Hepatocyte (in vitro differentiated cells): ENCODE data around the gene ARFGAP1. TPM values are rescaled to one million over a fixed set of nuclear protein-coding genes. Genes with fewer than 3 reads are reported as not detected.

ENCODE experiments used
- DNase-seq: peaks from one replicate; pipeline ENCODE4 v3.0.0-alpha.2; 2016; ENCODE audit warnings: low spot score
- H2AFZ ChIP-seq: fragments of 200-600 bp; sonication (generic); 2 replicates; pipeline ENCODE4 v1.6.0; 2016; ENCODE audit warnings: antibody characterized with exemption, mild to moderate bottlenecking
- H3K27ac ChIP-seq: fragments of 200-600 bp; sonication (generic); 2 replicates; pipeline ENCODE4 v1.5.1; 2016; ENCODE audit warnings: mild to moderate bottlenecking
- H3K27me3 ChIP-seq: fragments of 200-600 bp; sonication (generic); 2 replicates; pipeline ENCODE4 v1.6.1; 2016
- H3K36me3 ChIP-seq: fragments of 200-600 bp; sonication (generic); replicated peaks from 2 replicates; pipeline ENCODE4 v1.5.1; 2016; ENCODE audit warnings: low read depth; ENCODE audit not compliant: insufficient read depth
- H3K4me1 ChIP-seq: fragments of 200-600 bp; sonication (generic); 2 replicates; pipeline ENCODE4 v1.5.1; 2016; ENCODE audit warnings: mild to moderate bottlenecking, moderate library complexity; ENCODE audit not compliant: insufficient read depth
- H3K4me2 ChIP-seq: fragments of 200-600 bp; sonication (generic); 2 replicates; pipeline ENCODE4 v1.6.0; 2016
- H3K4me3 ChIP-seq: fragments of 200-600 bp; sonication (generic); 2 replicates; pipeline ENCODE4 v1.5.1; 2016; ENCODE audit warnings: mild to moderate bottlenecking
- H3K79me2 ChIP-seq: fragments of 200-600 bp; sonication (generic); 2 replicates; pipeline ENCODE4 v1.6.0; 2017; ENCODE audit warnings: mild to moderate bottlenecking
- H3K9me2 ChIP-seq: fragments of 200-600 bp; sonication (generic); replicated peaks from 2 replicates; pipeline ENCODE4 v1.6.0; 2017; ENCODE audit warnings: mild to moderate bottlenecking; ENCODE audit not compliant: insufficient read depth
- H3K9me3 ChIP-seq: fragments of 200-600 bp; sonication (generic); 2 replicates; pipeline ENCODE4 v1.5.1; 2016; ENCODE audit warnings: low read depth, mild to moderate bottlenecking
- H4K20me1 ChIP-seq: fragments of 200-600 bp; sonication (generic); 2 replicates; pipeline ENCODE4 v1.6.0; 2016; ENCODE audit warnings: mild to moderate bottlenecking; ENCODE audit not compliant: insufficient read depth, poor library complexity, severe bottlenecking
- EZH2 ChIP-seq: fragments of 200-600 bp; sonication (generic); IDR thresholded peaks from 2 replicates; pipeline ENCODE4 v1.6.1; 2016; ENCODE audit warnings: antibody characterized with exemption, mild to moderate bottlenecking, borderline replicate concordance
- EZH2phosphoT487 ChIP-seq: fragments of 200-600 bp; sonication (generic); IDR thresholded peaks from one replicate; pipeline ENCODE4 v1.6.1; 2018; ENCODE audit warnings: antibody characterized with exemption, mild to moderate bottlenecking, low read depth, moderate library complexity; ENCODE audit not compliant: unreplicated experiment, severe bottlenecking
- WGBS: methylation state at CpG from one replicate; pipeline ENCODE4 v1.1.6; 2016; ENCODE audit warnings: low lambda C conversion rate; ENCODE audit errors: missing lambda C conversion rate; 5-methylcytosine and 5-hydroxymethylcytosine counted together
- polyA plus RNA-seq: library from polyadenylated mRNA; unstranded; fragments of >200 nt; fragmentation: Nextera tagmentation; extraction: Ambion mirVana; gene quantifications from 2 replicates; pipeline ENCODE4 v1.2.1, GENCODE V29; 2016
- total RNA-seq: library from RNA; depleted of rRNA; stranded (reverse); fragments of >200 nt; gene quantifications from 2 replicates; pipeline ENCODE4 v1.2.3, GENCODE V29; 2014
- TF ChIP-seq, protein P1 (sequence below): fragments of 200-600 bp; sonication (generic); IDR thresholded peaks from 2 replicates; pipeline ENCODE4 v1.5.1; 2016; ENCODE audit warnings: antibody characterized with exemption, mild to moderate bottlenecking; ENCODE audit not compliant: poor library complexity

ARFGAP1 gene
- total and polyA plus RNA-seq, 2 experiments from 2014 or later = 78.2 to 99.0 TPM

GRCh38 chr20:63306673-63307537 lies 34.3 kb downstream of the ARFGAP1 start:
- Histone ChIP-seq H3K4me3 (no peak overlapping the region), H4K20me1 (no peaks in the 10 kb centered on the region), H3K27ac (no peak overlapping the region), H3K9me3 (no peaks in the 10 kb centered on the region), H2AFZ (no peak overlapping the region), H3K79me2 (no peaks in the 10 kb centered on the region), H3K4me2 (no peak overlapping the region), H3K27me3 (no peaks in the 10 kb centered on the region), H3K9me2 (no peaks in the 10 kb centered on the region), H3K36me3 (no peaks in the 10 kb centered on the region), H3K4me1 (no peaks in the 10 kb centered on the region)
- TF ChIP-seq EZH2 = no peak
- no peak for TF ChIP-seq EZH2phosphoT487
- TF ChIP-seq, protein P1, sequence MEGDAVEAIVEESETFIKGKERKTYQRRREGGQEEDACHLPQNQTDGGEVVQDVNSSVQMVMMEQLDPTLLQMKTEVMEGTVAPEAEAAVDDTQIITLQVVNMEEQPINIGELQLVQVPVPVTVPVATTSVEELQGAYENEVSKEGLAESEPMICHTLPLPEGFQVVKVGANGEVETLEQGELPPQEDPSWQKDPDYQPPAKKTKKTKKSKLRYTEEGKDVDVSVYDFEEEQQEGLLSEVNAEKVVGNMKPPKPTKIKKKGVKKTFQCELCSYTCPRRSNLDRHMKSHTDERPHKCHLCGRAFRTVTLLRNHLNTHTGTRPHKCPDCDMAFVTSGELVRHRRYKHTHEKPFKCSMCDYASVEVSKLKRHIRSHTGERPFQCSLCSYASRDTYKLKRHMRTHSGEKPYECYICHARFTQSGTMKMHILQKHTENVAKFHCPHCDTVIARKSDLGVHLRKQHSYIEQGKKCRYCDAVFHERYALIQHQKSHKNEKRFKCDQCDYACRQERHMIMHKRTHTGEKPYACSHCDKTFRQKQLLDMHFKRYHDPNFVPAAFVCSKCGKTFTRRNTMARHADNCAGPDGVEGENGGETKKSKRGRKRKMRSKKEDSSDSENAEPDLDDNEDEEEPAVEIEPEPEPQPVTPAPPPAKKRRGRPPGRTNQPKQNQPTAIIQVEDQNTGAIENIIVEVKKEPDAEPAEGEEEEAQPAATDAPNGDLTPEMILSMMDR = no peak
- DNase-seq = no peak
- WGBS = 92% methylated on average over 33 of the region's 35 CpGs

GRCh38 chr20:63307538-63308217 lies 35.1 kb downstream of the ARFGAP1 start:
- Histone ChIP-seq H3K4me2 (no peak overlapping the region), H2AFZ (no peak overlapping the region), H3K9me3 (no peaks in the 10 kb centered on the region), H3K27me3 (no peaks in the 10 kb centered on the region), H3K79me2 (no peaks in the 10 kb centered on the region), H3K36me3 (no peaks in the 10 kb centered on the region), H3K9me2 (no peaks in the 10 kb centered on the region), H4K20me1 (no peaks in the 10 kb centered on the region), H3K4me3 (no peak overlapping the region), H3K27ac (no peak overlapping the region), H3K4me1 (no peaks in the 10 kb centered on the region)
- TF ChIP-seq EZH2 = no peak
- TF ChIP-seq, protein P1 = no peak
- no peak for TF ChIP-seq EZH2phosphoT487
- 85% methylated on average over 22 of the region's 23 CpGs for WGBS
- DNase-seq = no peak

DNA sequence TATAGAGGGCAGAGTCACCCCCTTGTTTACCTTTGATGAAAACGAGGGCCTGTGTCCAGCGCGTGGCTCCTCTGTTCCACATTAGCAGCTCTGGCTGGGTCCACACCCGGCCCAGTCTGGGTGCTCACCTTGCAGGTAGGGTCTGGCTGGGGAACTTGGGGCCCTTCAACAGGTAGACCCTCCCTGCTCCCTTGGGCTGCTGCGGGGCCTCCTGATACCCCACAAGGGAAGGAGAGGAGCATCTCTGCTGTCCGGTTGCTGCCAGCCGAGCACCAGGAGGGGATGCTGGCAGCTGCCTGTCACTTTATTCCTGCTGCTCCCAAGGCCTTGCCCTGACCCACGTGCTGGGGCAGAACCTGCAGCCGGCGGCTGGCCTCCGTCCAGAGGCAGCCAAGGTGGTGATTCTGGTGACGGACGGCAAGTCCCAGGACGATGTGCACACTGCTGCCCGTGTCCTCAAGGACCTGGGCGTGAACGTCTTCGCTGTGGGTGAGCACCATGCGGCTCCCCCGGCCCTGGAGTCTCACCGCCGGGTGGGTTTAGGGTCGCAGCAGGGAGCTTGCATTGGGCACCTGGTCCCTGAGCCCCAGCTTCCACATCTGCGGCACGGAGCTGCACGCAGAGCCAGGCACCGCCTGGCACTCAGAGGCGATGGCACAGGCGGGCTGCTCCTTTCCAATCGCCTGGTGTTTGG lies 35.8 kb downstream of the ARFGAP1 start:
- Histone ChIP-seq H3K4me1 (no peaks in the 10 kb centered on the region), H3K36me3 (no peaks in the 10 kb centered on the region), H4K20me1 (no peaks in the 10 kb centered on the region), H3K4me3 (no peak overlapping the region), H3K27me3 (no peaks in the 10 kb centered on the region), H3K27ac (no peak overlapping the region), H3K9me2 (no peaks in the 10 kb centered on the region), H2AFZ (no peak overlapping the region), H3K4me2 (no peak overlapping the region), H3K9me3 (no peaks in the 10 kb centered on the region), H3K79me2 (no peaks in the 10 kb centered on the region)
- no peak for TF ChIP-seq EZH2phosphoT487
- TF ChIP-seq, protein P1 = no peak
- no peak for TF ChIP-seq EZH2
- no peak for DNase-seq
- 88% methylated on average over 27 of the region's 30 CpGs for WGBS
